DOHH2 (cell line): ENCODE data around the gene DCDC2C.

Experiments used
- H3F3A ChIP-seq: fragments of 200-600 bp; sonication (generic), shearing (Covaris generic); 2 replicates; pipeline ENCODE4 v1.6.0; 2016; ENCODE audit warnings: antibody characterized with exemption, mild to moderate bottlenecking; ENCODE audit not compliant: control insufficient read depth, insufficient read depth
- H3K27ac ChIP-seq: fragments of 200-600 bp; sonication (generic); 2 replicates; pipeline ENCODE4 v1.5.1; 2014; ENCODE audit warnings: low read depth, mild to moderate bottlenecking, low read length, moderate library complexity
- H3K27me3 ChIP-seq: fragments of 200-600 bp; sonication (generic); 2 replicates; pipeline ENCODE4 v1.6.1; 2014; ENCODE audit warnings: mild to moderate bottlenecking, low read length, mixed read lengths; ENCODE audit not compliant: control insufficient read depth
- H3K36me3 ChIP-seq: fragments of 200-600 bp; sonication (generic); 2 replicates; pipeline ENCODE4 v1.6.1; 2014; ENCODE audit warnings: mild to moderate bottlenecking, low read length, moderate library complexity, mixed read lengths; ENCODE audit not compliant: control insufficient read depth
- H3K4me1 ChIP-seq: fragments of 200-600 bp; sonication (generic); 2 replicates; pipeline ENCODE4 v1.6.1; 2014; ENCODE audit warnings: mild to moderate bottlenecking, low read length, mixed read lengths; ENCODE audit not compliant: control insufficient read depth
- H3K4me2 ChIP-seq: fragments of 200-600 bp; sonication (generic); 2 replicates; pipeline ENCODE4 v1.6.0; 2014; ENCODE audit warnings: mild to moderate bottlenecking, low read length, moderate library complexity
- H3K4me3 ChIP-seq: fragments of 200-600 bp; sonication (generic); 2 replicates; pipeline ENCODE4 v1.5.1; 2014; ENCODE audit warnings: mild to moderate bottlenecking, low read length, mixed read lengths
- H3K79me2 ChIP-seq: fragments of 200-600 bp; sonication (generic); 2 replicates; pipeline ENCODE4 v1.6.1; 2014; ENCODE audit warnings: mild to moderate bottlenecking, low read length, mixed read lengths; ENCODE audit not compliant: control insufficient read depth
- H3K9me2 ChIP-seq: fragments of 200-600 bp; sonication (generic); replicated peaks from 2 replicates; pipeline ENCODE4 v1.6.1; 2014; ENCODE audit warnings: mild to moderate bottlenecking, low read length, mixed read lengths; ENCODE audit not compliant: control insufficient read depth
- H3K9me3 ChIP-seq: fragments of 200-600 bp; sonication (generic); 2 replicates; pipeline ENCODE4 v1.6.1; 2014; ENCODE audit warnings: antibody characterized with exemption, low read length, mixed read lengths; ENCODE audit not compliant: control insufficient read depth, insufficient read depth
- H4K20me1 ChIP-seq: fragments of 200-600 bp; sonication (generic); 2 replicates; pipeline ENCODE4 v1.6.0; 2014; ENCODE audit warnings: low read depth, mild to moderate bottlenecking, antibody characterized with exemption, low read length, moderate library complexity; ENCODE audit not compliant: control insufficient read depth, insufficient read depth
- CTCF ChIP-seq: fragments of 200-600 bp; sonication (generic); IDR thresholded peaks from one replicate; pipeline ENCODE4 v1.5.1; 2014; ENCODE audit warnings: antibody characterized with exemption, mild to moderate bottlenecking, low read depth, low read length; ENCODE audit not compliant: poor library complexity, severe bottlenecking
- EZH2phosphoT487 ChIP-seq: fragments of 200-600 bp; sonication (generic); IDR thresholded peaks from 2 replicates; pipeline ENCODE4 v1.6.1; 2017; ENCODE audit warnings: borderline replicate concordance, mild to moderate bottlenecking, antibody characterized with exemption, low read length, moderate library complexity, mixed read lengths

Gene DCDC2C

GRCh38 chr2:3784731-3785130 is 81.4 kb downstream of the DCDC2C start:
- H3K79me2 ChIP-seq: no peaks in the 10 kb centered on the region
- H3K27ac ChIP-seq: no peak overlapping the region
- no peak overlapping the region for H3K4me2 ChIP-seq
- peaks cover 7% of the 10 kb centered on the region for H3K4me1 ChIP-seq
- no peaks in the 10 kb centered on the region for H4K20me1 ChIP-seq
- H3K4me3 ChIP-seq: no peak overlapping the region
- no peaks in the 10 kb centered on the region for H3K36me3 ChIP-seq
- no peak for TF ChIP-seq CTCF
- TF ChIP-seq EZH2phosphoT487: no peak
- H3K27me3 ChIP-seq: no peaks in the 10 kb centered on the region; the same call in 1 of the 2 replicates
- no peaks in the 10 kb centered on the region for H3K9me2 ChIP-seq
- no peaks in the 10 kb centered on the region for H3K9me3 ChIP-seq
- no peaks in the 10 kb centered on the region for H3F3A ChIP-seq

DNA sequence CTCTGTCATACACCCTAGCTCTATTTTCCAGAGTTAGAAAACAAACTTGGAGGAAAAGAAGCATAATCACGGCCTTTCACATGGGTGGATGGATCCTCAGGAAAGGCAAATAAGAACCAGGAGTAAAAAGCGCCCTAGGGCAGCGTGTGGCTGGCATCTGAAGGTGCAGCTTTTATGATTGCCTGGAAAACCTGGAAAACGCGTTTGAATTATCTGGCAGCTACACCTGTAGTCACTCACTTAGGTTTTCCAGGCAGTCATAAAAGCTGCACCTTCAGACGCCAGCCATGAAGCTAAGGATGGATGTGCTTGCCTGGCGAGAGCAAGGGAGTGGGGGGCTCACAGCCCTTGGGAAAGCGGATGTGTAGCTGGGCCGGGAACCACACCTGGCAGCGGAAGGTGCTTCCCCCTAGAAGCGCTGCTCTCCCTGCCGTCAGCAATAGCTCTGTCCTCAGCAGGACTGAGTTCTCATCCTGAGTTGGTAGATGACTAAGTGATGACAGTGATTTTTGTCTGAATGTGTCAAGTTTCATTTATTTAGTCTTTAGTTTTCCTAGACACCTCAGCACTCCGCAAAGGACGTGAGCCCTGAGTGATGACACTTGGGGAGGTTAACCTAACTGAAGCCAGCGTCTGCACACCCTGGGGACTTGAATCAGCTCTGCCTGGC is 82.0 kb downstream of the DCDC2C start:
- no peaks in the 10 kb centered on the region for H3K36me3 ChIP-seq
- no peaks in the 10 kb centered on the region; the same call in 1 of the 2 replicates for H3K27me3 ChIP-seq
- H3K4me3 ChIP-seq: no peak overlapping the region
- no peak overlapping the region for H3K4me2 ChIP-seq
- H3K9me3 ChIP-seq: no peaks in the 10 kb centered on the region
- no peaks in the 10 kb centered on the region for H3K9me2 ChIP-seq
- H4K20me1 ChIP-seq: no peaks in the 10 kb centered on the region
- H3K79me2 ChIP-seq: no peaks in the 10 kb centered on the region
- TF ChIP-seq EZH2phosphoT487 (no peak), CTCF (no peak)
- H3K27ac ChIP-seq: no peak overlapping the region
- no peaks in the 10 kb centered on the region for H3F3A ChIP-seq
- peaks cover 6% of the 10 kb centered on the region for H3K4me1 ChIP-seq

DNA sequence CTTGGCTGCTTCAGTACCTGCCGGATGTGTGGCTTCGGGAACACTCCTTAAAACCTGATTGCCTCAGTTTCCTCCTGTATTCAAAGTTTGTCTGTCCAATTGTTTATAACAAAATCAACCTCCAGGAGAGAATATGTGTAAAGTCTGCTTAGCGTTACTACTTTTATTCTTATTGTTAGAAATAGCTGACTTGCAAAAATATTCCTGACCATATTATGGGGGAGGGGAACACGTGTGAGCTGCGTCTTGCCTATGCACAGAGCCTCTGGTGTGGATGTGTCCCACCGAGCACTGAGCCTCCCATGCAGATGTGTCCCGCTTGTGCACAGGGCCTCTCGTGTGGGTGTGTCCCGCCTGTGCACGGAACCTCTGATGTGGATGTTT is 82.5 kb downstream of the DCDC2C start:
- H3K4me2 ChIP-seq: no peak overlapping the region
- TF ChIP-seq CTCF: no peak
- TF ChIP-seq EZH2phosphoT487: no peak
- H3K4me1 ChIP-seq: peaks cover under 1% of the 10 kb centered on the region; the same call in 1 of the 2 replicates
- no peak overlapping the region for H3K27ac ChIP-seq
- H3F3A ChIP-seq: no peaks in the 10 kb centered on the region
- H3K27me3 ChIP-seq: no peaks in the 10 kb centered on the region; the same call in 1 of the 2 replicates
- no peaks in the 10 kb centered on the region for H4K20me1 ChIP-seq
- no peaks in the 10 kb centered on the region for H3K9me2 ChIP-seq
- H3K36me3 ChIP-seq: no peaks in the 10 kb centered on the region
- no peaks in the 10 kb centered on the region for H3K9me3 ChIP-seq
- no peaks in the 10 kb centered on the region for H3K79me2 ChIP-seq
- H3K4me3 ChIP-seq: no peak overlapping the region
